Measurements from ENCODE around the gene AVP.

Gene AVP

DNA sequence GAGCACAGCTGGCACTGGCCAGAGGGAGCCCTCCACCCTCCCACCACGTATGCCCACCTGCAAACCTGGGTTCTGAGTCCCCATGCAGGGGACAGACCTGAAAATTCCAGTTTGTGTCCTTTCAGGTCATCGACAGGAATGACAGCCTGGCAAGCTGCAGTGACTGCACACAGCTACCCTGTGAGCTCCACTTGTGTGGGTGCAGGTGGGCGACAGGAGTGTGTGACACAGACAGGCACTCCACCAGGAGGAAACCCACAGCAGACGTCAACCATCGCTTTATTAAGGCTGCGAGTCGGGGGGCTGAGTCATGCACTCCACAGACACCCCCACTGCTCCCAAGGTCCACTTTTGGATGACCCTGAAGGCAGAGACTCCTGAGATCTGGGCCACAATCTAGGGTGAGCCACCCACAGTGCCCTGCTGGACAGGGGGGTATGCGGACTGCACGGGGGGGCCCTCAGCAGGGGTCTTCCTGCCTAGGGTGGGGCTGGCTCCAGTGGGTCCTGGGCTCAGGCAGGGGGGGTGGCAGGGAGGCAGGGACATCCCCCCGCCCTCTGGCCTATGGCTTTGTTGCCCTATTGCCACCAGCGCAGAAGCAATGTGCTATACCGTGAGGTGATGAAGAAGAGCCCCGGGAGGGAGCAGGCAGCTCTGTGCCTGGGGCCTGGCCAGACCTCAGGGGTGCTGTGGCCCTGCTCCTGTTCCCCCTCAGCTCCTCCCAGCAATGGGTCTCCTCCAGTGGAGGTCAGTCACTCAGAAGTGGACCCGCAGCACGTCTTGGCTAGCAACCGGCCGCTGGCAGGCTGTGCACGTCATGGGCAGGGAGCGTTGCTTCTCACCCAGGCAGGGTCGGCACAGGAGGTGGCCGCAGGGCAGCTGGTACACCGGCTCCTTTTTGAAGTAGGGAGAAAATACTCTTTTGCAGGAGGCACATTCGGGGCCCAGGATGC is 25.1 kb upstream of the AVP start:
- DNase-seq (ENCODE audit: low read depth, low spot score), result no peak

DNA sequence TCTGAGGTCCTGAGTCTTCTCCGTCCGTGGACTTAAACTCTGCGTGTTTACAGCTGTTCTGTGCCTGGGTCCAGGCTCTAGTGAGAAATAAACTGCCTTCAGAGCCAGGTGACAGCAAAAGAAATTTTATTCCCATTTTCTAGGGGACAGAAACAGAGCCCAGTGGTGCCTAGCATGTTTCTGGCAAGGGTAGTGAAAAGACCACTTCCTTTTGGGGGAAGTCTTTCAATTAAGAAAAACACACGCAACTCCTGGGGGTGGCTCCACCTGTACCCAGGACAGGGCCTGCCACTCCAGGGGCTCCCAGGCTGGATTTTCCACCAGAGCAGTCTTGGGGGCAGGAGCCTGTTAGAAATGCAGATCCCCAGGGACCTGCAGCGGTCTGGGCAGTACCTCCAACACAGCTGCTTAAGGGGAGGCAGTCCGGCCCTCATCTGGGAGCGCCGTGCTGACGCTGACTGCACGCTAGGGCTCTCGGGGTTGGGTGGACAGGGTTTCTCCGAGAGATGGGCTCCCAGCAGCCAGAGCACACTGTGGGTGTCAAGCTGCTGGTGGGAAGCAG is 23.0 kb upstream of the AVP start:
- DNase-seq (ENCODE audit: low read depth, low spot score), result no peak

DNA sequence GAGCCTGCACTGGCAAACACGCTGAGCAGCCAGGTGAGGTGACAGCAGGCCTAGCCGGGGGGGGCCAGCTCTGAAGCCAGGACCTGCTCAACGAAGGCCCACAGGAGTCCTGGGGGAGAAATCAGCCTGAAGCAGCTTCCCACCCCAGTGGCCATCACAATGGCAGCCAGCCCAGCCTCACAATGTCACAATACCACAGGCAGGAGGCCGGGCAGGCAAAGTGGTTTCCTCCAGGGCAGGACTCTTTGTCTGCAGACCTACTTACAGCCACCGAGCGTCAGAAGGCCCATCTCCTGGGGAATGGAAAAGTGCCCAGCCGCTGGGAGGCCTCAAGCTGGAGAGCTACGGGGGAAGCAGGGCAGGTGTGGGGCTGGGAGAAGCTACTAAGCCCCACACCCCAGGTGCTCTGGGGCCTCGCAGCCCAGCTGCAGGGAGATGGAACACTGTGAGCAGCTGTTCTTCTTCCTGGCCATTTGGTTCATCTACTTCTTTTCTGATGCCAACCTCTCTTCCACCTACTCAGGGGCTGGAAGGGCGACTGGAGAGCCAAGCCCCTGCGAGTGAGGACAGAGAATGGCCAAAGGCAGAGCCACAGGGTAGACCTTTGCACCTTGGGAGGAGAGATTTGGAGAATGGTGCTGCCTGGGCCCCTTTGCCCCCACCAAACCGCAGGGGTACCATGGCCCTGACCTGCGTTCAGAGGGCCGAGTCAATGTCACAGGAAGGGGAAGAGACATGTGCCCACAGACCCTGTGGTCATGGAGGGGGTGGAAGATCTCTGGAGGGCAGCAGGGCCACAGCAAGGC is 22.3 kb upstream of the AVP start:
- no peak for DNase-seq (ENCODE audit: low read depth, low spot score)

DNA sequence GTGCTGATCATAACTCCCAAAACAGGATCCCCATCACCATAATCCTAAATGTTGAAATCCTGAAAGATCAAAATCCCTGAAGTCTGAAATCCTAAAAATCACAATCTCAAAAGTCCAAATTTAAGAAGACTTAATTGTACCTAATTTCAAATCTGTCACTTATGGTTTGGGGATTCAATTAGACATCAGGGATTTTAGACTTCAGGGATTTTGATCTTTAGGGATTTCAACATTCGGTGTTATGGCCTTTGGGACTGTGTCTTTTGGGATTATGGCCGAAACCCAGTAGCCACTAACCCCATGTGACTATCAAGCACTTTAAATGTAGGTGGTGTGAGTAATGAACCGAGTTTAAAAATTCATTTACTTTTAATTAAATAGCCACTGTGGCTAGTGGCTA is 21.7 kb upstream of the AVP start:
- DNase-seq (ENCODE audit: low read depth, low spot score), result no peak

DNA sequence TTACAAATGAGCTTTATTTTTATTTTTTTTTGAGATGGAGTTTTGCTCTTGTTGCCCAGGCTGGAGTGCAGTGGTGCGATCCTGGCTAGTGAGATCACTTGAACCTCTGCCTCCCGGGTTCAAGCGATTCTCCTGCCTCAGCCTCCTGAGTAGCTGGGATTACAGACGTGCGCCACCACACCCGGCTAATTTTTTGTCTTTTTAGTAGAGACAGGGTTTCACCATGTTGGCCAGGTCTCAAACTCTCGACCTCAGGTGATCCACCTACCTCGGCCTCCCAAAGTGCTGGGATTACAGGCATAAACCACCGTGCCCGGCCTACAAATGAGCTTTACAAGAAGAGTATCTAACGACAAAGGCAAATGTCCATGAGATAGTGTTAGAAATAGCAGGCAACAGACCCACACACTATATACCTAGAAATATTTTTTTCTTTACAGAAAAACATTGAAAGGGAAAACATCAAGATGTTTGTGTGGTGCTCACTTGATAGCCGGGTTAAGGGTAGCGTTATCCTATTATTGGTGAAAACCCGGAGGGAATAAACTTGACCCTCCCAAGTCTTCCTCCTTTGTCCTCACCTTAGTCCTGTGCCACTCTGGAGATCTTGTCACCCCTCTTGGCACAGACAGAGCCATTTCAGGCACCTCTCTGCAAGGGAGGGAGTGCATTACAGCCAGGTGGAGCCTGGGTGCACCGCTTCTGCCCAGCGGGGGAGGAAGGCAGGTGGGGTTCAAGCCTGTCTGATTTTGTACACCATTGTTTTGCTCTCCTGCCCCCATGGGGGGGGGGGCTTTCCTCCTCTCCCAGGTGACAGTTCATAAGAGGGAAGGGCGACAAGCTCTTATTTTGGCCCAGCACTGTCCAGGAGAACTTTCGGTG is 21.0 kb upstream of the AVP start:
- no peak for DNase-seq (ENCODE audit: low read depth, low spot score)

DNA sequence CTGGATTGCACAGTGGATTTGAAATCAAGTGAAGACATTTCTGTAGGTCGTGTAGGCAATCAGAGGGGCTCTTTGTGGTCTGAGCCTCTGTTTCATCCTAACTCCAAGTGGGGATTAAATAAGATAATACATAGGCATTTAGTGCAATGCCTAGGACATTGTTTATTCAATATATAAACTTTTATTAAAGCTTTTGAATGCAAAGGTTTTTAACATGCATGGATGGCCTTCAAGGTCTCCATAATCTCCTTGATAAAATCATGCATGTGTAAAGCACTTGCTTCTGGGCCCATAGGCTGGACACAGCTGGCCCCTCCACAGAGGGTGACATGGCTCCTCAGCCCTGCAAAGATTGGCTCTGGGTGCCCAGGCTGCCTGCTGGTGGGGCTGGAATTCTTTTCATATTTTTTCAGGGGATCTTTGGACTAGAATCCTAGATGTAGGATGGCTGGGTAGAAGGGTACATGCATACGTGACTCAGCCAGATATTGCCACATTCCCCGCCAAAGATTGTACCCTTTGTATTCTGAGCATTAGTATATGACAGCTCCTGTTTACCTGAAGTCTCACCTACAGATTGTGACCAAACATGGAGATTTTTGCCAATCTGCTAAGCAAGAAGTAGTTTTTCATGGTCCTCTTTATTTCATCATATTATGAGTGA is 19.0 kb upstream of the AVP start:
- no peak for DNase-seq (ENCODE audit: low read depth, low spot score)

DNA sequence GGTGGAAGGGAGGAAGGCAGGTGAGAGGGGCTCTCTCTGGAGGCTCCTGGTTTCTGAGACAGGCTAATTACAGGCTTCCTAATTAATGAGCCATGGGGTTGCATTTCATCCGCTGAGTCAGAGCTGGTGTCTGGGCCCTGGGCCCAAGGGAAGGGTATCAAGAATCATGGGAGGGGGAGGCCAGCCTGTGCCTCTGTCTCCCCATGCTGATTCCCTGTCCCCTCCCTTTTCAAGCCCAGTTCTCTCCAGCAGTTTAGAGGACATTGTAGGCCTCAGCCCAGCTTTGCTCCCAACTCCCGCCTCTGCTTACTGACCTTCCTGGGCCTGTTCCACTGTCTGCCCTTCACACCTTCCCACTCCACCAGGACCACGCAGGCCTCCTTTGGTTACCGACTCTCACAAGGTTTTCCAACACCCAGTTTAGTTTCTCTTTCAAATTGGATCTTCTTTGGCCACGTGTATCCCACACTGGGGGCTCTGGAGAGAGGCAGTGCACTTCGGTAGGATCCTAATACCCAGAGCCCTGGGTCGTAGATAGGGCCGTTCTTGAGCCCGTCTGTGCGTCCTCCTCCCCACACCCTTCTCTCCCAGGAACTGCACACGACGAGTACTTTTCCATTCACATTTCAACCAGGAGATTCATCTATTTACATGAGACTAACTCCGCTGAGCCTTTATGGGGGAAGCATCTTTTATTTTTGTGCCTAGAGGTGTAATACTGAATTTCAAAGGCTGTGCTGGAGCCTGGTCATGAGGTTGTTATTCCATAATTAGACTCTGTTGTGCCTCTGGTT is 18.2 kb upstream of the AVP start:
- no peak for DNase-seq (ENCODE audit: low read depth, low spot score)

DNA sequence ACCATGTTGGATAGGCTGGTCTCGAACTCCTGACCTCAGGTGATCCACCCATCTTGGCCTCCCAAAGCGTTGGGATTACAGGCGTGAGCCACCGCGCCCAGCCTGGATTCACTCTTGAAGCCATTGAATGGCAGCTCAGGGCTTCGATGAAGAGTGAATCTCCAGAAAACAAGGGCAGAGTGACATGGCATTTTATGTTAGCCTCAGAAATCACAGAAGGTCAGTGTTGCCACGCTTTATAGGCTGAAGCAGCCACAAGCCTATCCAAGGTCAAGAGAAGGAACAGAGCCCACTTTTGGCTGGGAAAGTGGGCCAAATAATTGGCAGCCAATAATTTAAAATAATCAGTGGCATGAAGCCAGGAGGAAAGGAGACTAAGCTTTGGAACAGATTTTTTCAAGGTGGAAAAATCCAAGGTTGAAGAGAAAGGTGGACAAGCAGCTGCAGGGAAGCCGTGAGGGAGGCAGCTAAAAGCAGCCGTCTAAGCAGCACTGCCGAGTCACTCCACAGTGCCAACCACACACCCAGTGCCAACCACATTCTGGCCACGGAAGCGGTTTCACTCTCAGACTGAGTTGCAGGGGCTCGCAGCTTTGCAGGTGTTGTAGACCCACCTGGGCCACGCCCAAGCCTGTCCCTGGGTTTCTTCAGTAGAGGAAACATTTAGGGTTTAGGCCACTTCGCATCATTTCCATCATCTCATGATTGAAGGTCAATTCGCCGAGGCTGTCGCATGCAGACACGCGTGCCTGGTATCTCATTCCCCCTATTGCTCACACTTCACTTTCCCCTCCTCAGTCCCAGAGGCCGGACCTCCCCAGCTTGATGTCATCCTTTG is 17.4 kb upstream of the AVP start:
- peak; percentile 29 for DNase-seq (ENCODE audit: low read depth, low spot score)

DNA sequence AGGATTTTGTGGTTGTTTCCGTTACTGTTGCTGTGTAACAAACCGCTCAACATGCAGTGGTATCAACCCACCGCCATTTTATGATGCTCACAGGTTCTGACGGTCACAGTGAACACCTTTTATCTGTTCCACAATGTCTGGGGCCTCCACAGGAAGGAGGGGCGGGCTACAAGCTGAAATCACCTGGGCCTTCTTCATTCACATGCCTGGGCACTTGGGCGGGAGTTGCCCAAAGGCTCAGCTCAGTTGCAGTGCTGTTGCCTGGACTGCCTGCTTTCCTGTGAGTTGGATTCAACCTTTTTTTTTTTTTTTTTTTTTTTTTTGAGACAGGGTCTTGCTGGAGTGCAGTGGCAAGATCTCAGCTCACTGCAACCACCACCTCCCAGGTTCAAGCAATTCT is 16.7 kb upstream of the AVP start:
- DNase-seq (ENCODE audit: low read depth, low spot score), result no peak

DNA sequence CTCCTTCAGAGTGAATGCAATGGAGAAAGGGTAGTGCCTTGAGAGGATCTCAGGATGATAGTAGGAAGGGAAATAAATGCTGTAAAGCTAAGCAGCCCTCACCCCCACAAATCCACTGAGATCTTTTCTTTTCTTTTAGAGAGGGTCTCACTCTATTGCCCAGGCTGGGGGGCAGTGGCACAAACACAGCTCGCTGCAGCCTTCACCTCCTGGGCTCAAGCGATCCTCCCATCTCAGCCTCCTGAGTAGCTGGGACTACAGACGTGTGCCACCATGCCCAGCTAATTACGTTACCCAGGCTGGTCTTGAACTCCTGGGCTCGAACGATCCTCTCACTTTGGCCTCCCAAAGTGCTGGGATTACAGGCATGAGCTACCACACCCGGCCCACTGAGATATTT is 16.0 kb upstream of the AVP start:
- DNase-seq (ENCODE audit: low read depth, low spot score), result no peak

DNA sequence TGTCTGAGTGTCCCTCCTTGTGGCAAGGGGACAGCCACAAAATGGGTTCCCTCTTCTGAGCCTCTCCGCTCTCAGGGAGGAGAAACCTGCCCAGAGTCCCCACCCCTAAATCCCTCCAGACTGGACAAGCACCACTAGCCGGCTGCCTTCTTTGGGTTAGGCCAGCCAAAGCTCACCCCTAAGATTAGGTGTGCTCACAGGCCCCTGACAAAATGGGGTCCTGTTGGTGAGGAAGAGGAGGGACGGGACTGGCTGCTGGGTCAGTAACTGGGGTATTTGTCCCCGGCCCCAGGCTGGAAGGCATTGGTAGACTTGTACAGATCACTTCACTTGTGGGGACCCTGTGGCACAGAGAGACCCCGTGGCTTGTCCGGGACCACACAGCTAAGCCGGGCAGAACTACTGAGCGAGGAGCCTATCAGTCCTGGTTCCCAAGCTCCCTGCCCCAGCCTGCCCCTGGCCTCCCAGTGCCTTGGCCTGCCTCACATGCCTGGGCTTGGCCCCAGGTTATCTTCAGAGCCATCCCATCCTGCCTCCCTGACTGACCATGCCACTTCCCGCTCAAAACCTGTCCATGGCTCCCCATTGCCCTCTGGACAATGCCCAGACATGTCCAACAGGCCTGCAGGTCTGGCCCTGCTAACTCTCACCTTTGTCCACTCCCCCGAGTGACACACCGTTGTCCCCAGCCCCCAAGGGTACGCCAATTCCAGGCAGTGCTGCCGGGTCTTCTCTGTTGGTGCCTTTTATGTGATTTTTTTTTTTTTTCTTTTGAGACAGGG is 10.5 kb upstream of the AVP start:
- DNase-seq (ENCODE audit: low read depth, low spot score), result no peak

DNA sequence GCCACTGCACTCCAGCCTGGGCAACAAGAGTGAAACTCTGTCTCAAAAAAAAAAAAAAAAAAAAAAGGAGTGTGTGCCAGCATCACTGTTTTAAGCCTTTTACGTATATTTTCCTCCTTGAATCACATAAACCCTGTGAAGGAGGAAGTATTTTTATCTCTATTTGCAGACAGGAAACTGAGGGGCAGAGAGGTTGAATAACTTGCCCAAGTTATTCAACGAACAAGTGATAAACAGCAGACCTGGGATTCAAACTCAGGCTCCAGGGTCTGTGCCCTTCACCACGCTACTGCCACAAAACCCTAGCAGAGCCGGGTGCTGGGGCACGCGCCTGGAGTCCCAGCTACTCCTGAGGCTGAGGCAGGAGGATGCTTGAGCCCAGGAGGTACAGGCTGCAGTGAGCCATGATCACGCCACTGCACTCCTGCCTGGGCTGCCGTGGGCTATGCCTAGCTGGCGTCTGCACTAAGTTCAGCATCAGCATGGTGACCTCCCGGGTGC is 9.4 kb upstream of the AVP start:
- no peak for DNase-seq (ENCODE audit: low read depth, low spot score)

DNA sequence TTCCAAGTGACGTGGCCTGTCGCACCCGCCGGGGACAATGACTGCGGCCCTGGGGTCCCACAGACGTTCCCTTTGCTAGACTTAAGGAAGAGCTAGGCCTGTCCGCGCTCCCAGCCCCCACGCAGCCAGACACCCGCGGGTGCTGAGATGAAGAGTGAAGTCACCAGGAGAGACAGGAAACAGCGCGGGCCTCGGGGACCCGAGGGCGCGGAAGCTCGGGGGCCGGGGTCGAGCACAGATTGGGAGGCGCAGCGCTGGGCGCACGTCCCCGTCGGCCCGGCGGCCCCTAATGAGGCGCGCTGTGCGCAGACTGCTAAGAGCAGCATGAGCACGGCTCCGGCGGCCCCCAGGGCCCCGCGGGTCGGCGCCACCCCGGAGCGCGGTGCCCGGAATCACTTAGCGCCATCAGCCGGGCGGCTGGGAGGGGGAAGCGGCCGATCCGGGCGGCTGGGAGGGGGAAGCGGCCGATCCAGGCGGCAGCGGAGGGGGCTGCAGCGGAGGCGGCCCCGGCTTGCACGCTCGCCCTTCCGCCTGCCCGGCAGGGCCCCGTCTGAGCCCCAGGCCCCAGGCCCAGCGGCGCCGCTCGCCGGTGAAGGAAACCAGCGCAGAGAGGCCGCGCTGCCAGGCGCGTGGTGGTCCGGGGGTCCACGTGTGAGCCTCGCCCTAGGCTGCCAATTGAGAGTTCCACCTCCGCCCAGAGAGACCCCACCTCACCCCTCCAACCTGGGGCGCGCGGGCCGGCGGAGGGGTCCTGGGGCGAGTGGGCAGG is 8.3 kb upstream of the AVP start:
- peak; percentile 26 for DNase-seq (ENCODE audit: low read depth, low spot score)

DNA sequence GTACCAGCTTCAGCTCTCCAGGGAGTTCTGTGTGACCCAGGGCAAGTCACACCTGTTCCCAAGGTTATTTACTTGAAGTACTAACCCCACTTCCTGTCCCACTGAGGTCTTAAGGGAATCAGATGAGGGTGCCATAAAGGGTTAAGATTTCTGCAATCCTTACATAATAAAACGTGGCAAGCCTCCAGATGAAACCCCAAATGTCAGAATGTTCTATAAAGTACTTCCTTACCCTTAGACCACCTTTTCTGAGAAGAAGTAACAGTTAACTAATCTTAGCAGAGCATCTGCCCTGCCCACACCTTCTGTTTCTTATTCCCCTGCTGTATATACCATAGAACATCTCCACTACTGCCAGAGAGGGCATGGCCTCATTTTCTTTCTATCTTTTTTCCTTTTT is 6.0 kb upstream of the AVP start:
- DNase-seq (ENCODE audit: low read depth, low spot score), result no peak

DNA sequence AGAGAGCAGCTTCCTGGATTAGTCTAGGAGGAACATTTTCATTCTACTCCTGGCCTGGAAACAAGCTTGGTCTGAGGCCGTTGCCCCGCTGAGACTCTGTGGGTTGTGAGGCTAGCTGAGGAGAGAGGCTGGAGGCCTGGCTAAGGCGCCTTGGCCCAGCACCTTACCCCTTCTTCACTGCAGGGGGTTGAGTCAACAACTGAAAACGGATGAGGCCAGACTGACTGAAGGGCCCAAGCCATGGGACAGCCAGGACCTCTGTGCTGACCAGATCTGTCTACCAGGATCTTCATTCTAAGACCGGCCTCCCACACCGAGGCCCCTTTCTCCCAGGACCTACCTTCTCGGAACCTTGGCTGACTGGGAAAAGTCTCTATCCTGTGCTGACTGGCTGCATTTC is 3.5 kb upstream of the AVP start:
- no peak for DNase-seq (ENCODE audit: low read depth, low spot score)

DNA sequence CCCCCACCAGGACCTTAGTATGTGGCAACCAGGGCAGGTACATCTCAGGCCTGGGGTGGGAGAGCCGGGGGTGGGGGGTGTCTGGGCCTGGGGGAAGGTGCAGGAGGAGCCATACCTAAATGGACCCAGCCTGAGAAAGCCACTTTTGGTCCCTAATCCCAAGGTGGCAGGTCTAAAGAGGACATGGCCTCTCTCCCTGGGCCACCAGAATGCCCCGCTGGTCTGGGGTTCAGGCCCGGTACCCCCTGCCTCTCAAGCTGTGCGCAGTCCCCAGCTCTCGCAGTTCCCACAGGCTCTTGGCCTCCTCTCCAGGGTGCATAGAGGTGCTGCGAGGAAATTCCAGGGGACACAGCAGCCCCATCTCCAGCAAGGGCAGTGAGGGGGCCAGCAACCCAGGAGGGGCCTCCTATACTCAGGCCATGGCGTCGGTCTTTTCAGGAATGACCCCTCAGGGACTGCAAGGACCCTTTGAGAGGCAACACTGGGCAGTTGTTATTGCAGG is 1.1 kb upstream of the AVP start:
- DNase-seq (ENCODE audit: low read depth, low spot score), result no peak

DNA sequence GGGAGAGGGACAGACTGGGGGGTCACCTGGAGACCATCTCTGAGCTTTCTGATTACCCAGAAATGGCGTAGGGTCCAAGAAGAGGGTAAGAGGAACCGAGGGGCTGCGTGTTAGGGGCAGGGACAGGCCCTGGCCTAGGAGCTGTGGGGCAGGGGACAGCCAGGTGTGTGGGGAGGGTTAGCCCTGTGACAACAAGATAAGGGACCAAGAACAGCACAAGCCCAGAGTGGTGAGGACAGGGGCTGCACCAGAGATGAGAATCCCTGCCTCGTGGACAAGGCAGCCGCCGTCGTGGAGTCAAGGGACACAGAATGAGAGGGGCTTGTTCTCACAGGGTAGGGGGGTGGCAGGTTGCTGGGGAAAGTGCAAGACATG is 449 bp upstream of the AVP start:
- DNase-seq (ENCODE audit: low read depth, low spot score), result no peak

Measured in activated naive CD8-positive, alpha-beta T cell treated with anti-CD3 and anti-CD28 coated beads, Interleukin-2, amount 50 U/mL, for 16 hours (primary cell).